Measurements from ENCODE around the gene C22orf31.

C22orf31 gene

DNA sequence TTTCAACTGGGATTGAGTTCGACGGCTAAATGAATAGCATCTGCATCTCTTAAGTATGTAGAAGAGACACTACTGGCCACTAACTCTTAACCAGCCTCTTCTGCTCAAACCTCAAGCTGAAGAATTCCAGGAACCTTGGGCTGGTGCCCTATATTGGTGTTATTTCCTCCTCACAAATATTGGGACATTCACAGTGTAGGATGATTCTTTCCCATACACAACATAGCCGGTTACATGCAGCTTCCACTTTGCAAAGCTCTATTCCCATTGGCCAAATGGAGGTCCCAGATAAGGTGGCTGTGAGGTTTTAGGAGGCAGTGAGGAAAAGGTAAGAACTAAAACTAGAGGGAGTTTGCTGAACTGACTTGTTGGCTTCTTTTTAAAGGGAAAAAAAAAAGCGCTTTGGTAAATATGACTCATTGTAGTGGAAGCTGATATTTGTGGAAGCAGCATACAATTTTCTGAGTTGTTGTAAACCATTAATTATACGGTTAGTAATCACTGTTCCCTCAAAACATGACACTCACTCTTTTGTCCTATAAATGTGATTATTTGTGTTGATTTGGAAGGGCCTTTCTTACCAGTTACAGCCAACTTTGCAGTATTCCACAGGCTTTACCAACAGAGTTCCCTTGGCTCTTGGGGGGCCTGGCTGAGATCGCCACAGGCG lies 17.6 kb downstream of the C22orf31 start:
- ChIA-PET POLR2A (no interaction called here), CTCF (interaction anchor here (1.1 to 9.7 kb wide), 5 partner anchors 17 to 202 kb away, joined by 4 to 121 read pairs (median 7); partner anchors contain the start of gene C22orf31)
- H3K4me3 ChIP-seq (ENCODE audit: low read depth, low read length), result no peak overlapping the region
- no peak overlapping the region for H3K27ac ChIP-seq (ENCODE audit: extremely low read depth, low read depth, low read length)
- peak; percentile 98 for TF ChIP-seq SP7 (tag by site-specific recombination; IDR thresholded peaks at IDR 0.05)
- TF ChIP-seq ZNF768 (tag by site-specific recombination; IDR thresholded peaks at IDR 0.05), result no peak
- TF ChIP-seq ZNF423 (tag by site-specific recombination; IDR thresholded peaks at IDR 0.05), result no peak
- H3K36me3 ChIP-seq (ENCODE audit: control insufficient read depth in 2 of 2, insufficient read depth in 1 of 2, low read length in 2 of 2), result peaks cover 14 to 56% of the 10 kb centered on the region in 2 experiments; a peak in 2 of 3 replicates
- H3K9me3 ChIP-seq (ENCODE audit: control insufficient read depth, insufficient read depth, low read depth, low read length), result no peaks in the 10 kb centered on the region
- no peaks in the 10 kb centered on the region for H3K4me1 ChIP-seq (ENCODE audit: control insufficient read depth, insufficient read depth, low read length)

DNA sequence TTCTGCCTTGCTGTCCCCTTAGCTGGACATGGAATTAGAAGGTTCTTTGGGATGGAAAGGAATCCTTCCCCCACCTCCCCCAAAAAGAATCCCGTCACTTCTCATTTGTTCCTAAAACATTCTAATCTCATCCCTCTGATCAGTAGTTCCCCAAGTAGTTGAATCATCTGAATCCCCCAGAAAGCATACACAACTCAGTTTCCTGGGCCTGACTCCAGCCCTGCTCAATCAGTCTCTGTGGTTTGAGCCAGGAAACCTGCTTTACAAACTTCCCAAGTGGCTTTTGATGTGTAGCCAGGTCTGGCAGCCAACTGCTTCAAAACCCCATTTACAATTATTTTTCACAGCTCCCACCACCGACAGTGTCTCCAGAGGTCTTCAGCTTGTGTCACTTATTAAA lies 20.2 kb downstream of the C22orf31 start:
- ChIA-PET POLR2A (interaction anchor here (0.5 to 1.4 kb wide), 2 partner anchors 242 to 312 kb away, joined by 3 to 6 read pairs; partner anchors contain the start of gene XBP1), CTCF (interaction anchor here (0.6 to 9.7 kb wide), 30 partner anchors 9 to 445 kb away, joined by 3 to 121 read pairs (median 6); partner anchors contain the start of gene KREMEN1)
- Histone ChIP-seq H3K27ac (ENCODE audit: extremely low read depth, low read depth, low read length) (no peak overlapping the region), H3K4me1 (ENCODE audit: control insufficient read depth, insufficient read depth, low read length) (no peaks in the 10 kb centered on the region), H3K4me3 (ENCODE audit: low read depth, low read length) (no peak overlapping the region), H3K9me3 (ENCODE audit: control insufficient read depth, insufficient read depth, low read depth, low read length) (no peaks in the 10 kb centered on the region), H3K36me3 (ENCODE audit: control insufficient read depth in 2 of 2, insufficient read depth in 1 of 2, low read length in 2 of 2) (peaks cover 10 to 29% of the 10 kb centered on the region in 2 experiments; a peak in 2 of 3 replicates)
- TF ChIP-seq ZNF214 (tag by site-specific recombination; IDR thresholded peaks at IDR 0.05; ENCODE audit: borderline replicate concordance) (no peak), ZNF24 (tag by site-specific recombination; IDR thresholded peaks at IDR 0.05) (no peak)

DNA sequence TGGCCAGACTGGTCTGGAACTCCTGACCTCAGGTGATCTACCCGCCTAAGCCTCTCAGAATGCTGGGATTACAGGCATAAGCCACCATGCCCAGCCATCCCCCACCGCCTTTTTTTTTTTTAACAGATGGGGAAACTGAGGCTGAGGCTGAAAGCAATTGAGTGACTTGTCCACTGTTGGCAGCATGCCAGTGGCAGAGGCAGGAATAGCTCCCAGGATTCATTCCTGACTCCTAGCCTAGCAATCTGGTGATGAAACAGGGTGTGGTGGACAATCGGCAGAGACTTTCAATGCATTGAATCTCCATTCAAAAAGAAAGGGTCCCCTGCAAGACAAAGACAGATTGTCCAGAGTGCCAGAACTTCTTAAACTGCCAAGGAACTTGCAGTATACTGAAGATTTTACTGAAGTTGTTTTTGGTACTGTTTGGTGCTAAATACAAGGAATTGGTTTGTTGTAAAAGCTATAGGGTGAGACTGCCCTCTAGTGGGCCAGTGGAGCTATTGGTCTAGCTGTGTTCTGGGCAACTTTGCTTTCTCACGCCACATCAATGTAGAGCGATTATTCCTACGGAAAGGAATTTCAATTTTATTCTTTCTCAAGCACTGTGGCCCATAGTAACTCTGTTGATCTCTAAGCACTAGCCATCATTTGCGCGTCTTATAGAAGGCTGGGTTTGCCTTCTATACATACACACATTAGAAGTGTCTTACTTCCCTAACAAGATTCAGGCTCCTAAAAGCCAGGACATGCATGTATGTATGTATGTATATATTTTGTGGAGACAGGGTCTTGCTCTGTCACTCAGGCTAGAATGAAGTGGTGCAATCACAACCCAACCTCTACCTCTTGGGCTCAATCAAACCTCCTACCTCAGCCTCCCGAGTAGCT lies 21.0 kb downstream of the C22orf31 start:
- Histone ChIP-seq H3K36me3 (ENCODE audit: control insufficient read depth in 2 of 2, insufficient read depth in 1 of 2, low read length in 2 of 2) (peaks cover 7 to 21% of the 10 kb centered on the region in 2 experiments; a peak in 2 of 3 replicates), H3K9me3 (ENCODE audit: control insufficient read depth, insufficient read depth, low read depth, low read length) (no peaks in the 10 kb centered on the region), H3K27ac (ENCODE audit: extremely low read depth, low read depth, low read length) (no peak overlapping the region), H3K4me3 (ENCODE audit: low read depth, low read length) (no peak overlapping the region), H3K4me1 (ENCODE audit: control insufficient read depth, insufficient read depth, low read length) (no peaks in the 10 kb centered on the region)
- ChIA-PET CTCF (interaction anchor here (0.5 to 9.7 kb wide), 62 partner anchors 9 to 1041 kb away, joined by 3 to 121 read pairs (median 5); partner anchors contain the start of gene KREMEN1), POLR2A (interaction anchor here (0.6 to 1.9 kb wide), 6 partner anchors 26 to 241 kb away, joined by 3 to 11 read pairs (median 6); partner anchors contain the start of genes XBP1 and ZNRF3)
- TF ChIP-seq, protein P1, sequence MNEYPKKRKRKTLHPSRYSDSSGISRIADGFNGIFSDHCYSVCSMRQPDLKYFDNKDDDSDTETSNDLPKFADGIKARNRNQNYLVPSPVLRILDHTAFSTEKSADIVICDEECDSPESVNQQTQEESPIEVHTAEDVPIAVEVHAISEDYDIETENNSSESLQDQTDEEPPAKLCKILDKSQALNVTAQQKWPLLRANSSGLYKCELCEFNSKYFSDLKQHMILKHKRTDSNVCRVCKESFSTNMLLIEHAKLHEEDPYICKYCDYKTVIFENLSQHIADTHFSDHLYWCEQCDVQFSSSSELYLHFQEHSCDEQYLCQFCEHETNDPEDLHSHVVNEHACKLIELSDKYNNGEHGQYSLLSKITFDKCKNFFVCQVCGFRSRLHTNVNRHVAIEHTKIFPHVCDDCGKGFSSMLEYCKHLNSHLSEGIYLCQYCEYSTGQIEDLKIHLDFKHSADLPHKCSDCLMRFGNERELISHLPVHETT (tag by site-specific recombination; IDR thresholded peaks at IDR 0.05), result no peak
- TF ChIP-seq ZNF660 (tag by site-specific recombination; IDR thresholded peaks at IDR 0.05) (peak; percentile 85; the same call in 1 of the 2 replicates), ZNF426 (tag by site-specific recombination; IDR thresholded peaks at IDR 0.05) (no peak), IKZF3 (tag by site-specific recombination; IDR thresholded peaks at IDR 0.05) (peak; percentile 66), KLF10 (tag by site-specific recombination; IDR thresholded peaks at IDR 0.05) (0 out of 2 replicates have a peak, but pooled peaks have one; percentile 23), KLF7 (tag by site-specific recombination; IDR thresholded peaks at IDR 0.05; ENCODE audit: borderline replicate concordance) (no peak), ZBTB17 (tag by site-specific recombination; IDR thresholded peaks at IDR 0.05) (peak; percentile 53), BCL11B (tag by site-specific recombination; IDR thresholded peaks at IDR 0.05; ENCODE audit: low read depth) (peak; percentile 31; the same call in 1 of the 2 replicates), ZEB2 (tag by site-specific recombination; IDR thresholded peaks at IDR 0.05) (0 out of 2 replicates have a peak, but pooled peaks have one; percentile 29), ZSCAN30 (tag by site-specific recombination; IDR thresholded peaks at IDR 0.05) (peak; percentile 80), ZNF2 (tag by site-specific recombination; IDR thresholded peaks at IDR 0.05) (peak; percentile 88), ZNF654 (tag by site-specific recombination; IDR thresholded peaks at IDR 0.05; ENCODE audit: low read depth) (peak; percentile 98)
- TF ChIP-seq, protein P2, sequence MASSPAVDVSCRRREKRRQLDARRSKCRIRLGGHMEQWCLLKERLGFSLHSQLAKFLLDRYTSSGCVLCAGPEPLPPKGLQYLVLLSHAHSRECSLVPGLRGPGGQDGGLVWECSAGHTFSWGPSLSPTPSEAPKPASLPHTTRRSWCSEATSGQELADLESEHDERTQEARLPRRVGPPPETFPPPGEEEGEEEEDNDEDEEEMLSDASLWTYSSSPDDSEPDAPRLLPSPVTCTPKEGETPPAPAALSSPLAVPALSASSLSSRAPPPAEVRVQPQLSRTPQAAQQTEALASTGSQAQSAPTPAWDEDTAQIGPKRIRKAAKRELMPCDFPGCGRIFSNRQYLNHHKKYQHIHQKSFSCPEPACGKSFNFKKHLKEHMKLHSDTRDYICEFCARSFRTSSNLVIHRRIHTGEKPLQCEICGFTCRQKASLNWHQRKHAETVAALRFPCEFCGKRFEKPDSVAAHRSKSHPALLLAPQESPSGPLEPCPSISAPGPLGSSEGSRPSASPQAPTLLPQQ (tag by site-specific recombination; IDR thresholded peaks at IDR 0.05), result no peak
- TF ChIP-seq, protein P3, sequence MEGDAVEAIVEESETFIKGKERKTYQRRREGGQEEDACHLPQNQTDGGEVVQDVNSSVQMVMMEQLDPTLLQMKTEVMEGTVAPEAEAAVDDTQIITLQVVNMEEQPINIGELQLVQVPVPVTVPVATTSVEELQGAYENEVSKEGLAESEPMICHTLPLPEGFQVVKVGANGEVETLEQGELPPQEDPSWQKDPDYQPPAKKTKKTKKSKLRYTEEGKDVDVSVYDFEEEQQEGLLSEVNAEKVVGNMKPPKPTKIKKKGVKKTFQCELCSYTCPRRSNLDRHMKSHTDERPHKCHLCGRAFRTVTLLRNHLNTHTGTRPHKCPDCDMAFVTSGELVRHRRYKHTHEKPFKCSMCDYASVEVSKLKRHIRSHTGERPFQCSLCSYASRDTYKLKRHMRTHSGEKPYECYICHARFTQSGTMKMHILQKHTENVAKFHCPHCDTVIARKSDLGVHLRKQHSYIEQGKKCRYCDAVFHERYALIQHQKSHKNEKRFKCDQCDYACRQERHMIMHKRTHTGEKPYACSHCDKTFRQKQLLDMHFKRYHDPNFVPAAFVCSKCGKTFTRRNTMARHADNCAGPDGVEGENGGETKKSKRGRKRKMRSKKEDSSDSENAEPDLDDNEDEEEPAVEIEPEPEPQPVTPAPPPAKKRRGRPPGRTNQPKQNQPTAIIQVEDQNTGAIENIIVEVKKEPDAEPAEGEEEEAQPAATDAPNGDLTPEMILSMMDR (tag by site-specific recombination; IDR thresholded peaks at IDR 0.05), result peak; percentile 63; the same call in 1 of the 2 replicates
